ENCODE results near the gene GNB5. TPM values are rescaled to one million over a fixed set of nuclear protein-coding genes. Genes with fewer than 3 reads are reported as not detected.

The GNB5 gene
- total and polyA plus RNA-seq, 10 donors: 18.6 to 43.2 (median 30.3) TPM

GRCh38 chr15:52124270-52124880 is 66.8 kb downstream of the GNB5 start:
- no peak for TF ChIP-seq CTCF (IDR thresholded peaks at IDR 0.05 in 8 of 11, conservative IDR thresholded peaks at IDR 0.05 in 3 of 11)
- TF ChIP-seq POLR2A (IDR thresholded peaks at IDR 0.05): no peak
- no peak for TF ChIP-seq POLR2AphosphoS5 (IDR thresholded peaks at IDR 0.05)
- 74 to 97% (median 82%) methylated on average over 10 to 11 of the region's 11 CpGs for WGBS, 5 donors
- Histone ChIP-seq H3K4me1 (no peaks in the 10 kb centered on the region), H3K9me3 (no peaks in the 10 kb centered on the region), H3K4me3 (no peak overlapping the region), H3K27me3 (replicated peaks in 1 of 7) (no peaks in the 10 kb centered on the region), H3K27ac (no peak overlapping the region), H3K36me3 (peaks cover 0 to 72% (median 2%) of the 10 kb centered on the region in 6 donors)
- no peak for DNase-seq
- intact Hi-C loops (cut with DNase I; ENCODE audit: low total_unique reads): no loop called here

DNA sequence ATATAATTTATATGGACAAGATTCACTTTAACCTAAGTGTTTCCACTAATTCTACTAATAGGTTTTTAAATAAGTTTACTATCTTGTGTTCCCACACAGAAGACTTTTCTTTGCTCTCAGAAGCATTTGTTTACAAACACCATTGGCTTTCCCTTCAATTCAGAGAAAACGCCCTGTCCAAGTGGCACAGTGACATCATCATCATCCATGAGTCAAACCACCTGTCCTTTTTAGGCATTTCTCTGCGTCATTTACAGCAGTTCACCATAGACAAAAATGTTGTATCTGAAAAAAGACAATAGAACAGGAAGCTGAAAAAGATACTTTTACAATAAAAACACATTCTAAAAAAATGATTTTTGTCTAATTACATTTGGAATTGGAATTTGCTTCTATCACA is 69.3 kb downstream of the GNB5 start:
- Histone ChIP-seq H3K36me3 (peaks cover 0 to 50% (median 2%) of the 10 kb centered on the region in 6 donors), H3K9me3 (no peaks in the 10 kb centered on the region), H3K4me3 (no peak overlapping the region), H3K4me1 (no peaks in the 10 kb centered on the region), H3K27ac (no peak overlapping the region), H3K27me3 (replicated peaks in 1 of 7) (no peaks in the 10 kb centered on the region)
- no peak for DNase-seq
- TF ChIP-seq POLR2AphosphoS5 (IDR thresholded peaks at IDR 0.05): no peak
- no peak for TF ChIP-seq CTCF (IDR thresholded peaks at IDR 0.05 in 8 of 11, conservative IDR thresholded peaks at IDR 0.05 in 3 of 11)
- TF ChIP-seq POLR2A (IDR thresholded peaks at IDR 0.05): no peak
- 85 to 90% (median 86%) methylated on average over 2 of the region's 2 CpGs for WGBS, 5 donors
- intact Hi-C loops (cut with DNase I; ENCODE audit: low total_unique reads): no loop called here

- intact Hi-C loops (cut with DNase I; ENCODE audit: low total_unique reads): no loop called here
- no peaks in the 10 kb centered on the region for H3K9me3 ChIP-seq
- no peak for DNase-seq
These were observed 70.2 kb downstream of the GNB5 start for GRCh38 chr15:52121006-52121405.

More at GRCh38 chr15:52121006-52121405, 70.2 kb downstream of the GNB5 start:
- WGBS, 5 donors: 94 to 97% (median 95%) methylated on average over 5 of the region's 5 CpGs
- no peaks in the 10 kb centered on the region for H3K27me3 ChIP-seq (replicated peaks in 1 of 7)
- TF ChIP-seq POLR2A (IDR thresholded peaks at IDR 0.05): no peak
- TF ChIP-seq POLR2AphosphoS5 (IDR thresholded peaks at IDR 0.05): no peak
- no peak for TF ChIP-seq CTCF (IDR thresholded peaks at IDR 0.05 in 8 of 11, conservative IDR thresholded peaks at IDR 0.05 in 3 of 11)
- no peak overlapping the region for H3K4me3 ChIP-seq
- H3K4me1 ChIP-seq: peaks cover 0 to 3% (median 0%) of the 10 kb centered on the region in 6 donors
- H3K36me3 ChIP-seq: peaks cover 0 to 44% (median 2%) of the 10 kb centered on the region in 6 donors
- no peak overlapping the region for H3K27ac ChIP-seq
